Measurements from ENCODE around the gene ARIH2. TPM values are rescaled to one million over a fixed set of nuclear protein-coding genes. Genes with fewer than 3 reads are reported as not detected.

ARIH2 gene
- total and polyA plus RNA-seq, 2 of the 8 experiments (the other 6 are each of a cell fraction or from before 2014, with no cell fraction given) = 72.9 to 136 TPM

DNA sequence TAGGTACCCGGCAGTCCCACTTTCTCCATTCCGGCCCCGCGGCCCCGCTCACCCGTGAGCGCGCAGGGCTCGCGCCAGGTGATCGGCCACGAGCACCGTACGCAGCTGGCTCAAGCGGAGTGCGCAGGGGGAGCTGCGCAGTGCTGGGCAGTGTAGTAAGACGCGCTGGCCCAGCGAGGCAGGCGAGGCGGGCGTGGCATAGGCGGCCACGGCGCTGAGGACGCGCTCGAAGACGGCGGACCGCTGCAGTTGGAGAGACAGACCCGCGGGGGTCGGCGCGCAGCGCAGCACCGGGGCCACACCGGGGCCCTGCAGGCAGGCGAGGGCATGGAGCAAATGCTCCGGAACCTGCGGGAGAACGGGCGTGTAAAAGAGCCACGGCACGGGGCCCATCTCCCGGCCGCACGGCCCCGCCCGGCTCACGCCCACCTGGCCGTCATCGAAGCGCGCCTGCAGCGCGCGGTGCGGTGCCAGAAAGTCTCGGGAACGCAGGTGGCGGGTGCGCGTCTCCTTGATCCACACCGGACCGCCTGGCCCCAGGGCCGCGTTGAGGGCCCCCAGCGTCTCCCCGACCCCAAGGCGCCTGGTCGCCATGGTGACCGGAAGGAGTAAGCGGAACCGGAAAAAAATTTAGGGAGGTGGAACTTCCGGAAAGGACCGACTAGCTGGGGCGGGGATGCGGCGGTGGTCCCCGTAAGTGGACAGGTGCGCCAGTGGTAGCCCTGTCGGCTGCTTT is 99.5 kb downstream of the ARIH2 start, which contains the start of gene DALRD3 (continued):
- TF ChIP-seq SUZ12 (IDR thresholded peaks at IDR 0.05; ENCODE audit: low read length) (no peak), SRF (IDR thresholded peaks at IDR 0.05; ENCODE audit: low read depth, low read length) (no peak), ZNF274 (IDR thresholded peaks at IDR 0.05; ENCODE audit: borderline replicate concordance, extremely low read depth, low read length) (no peak), POLR2AphosphoS5 (IDR thresholded peaks at IDR 0.05; ENCODE audit: low read depth, low read length) (no peak), FOSL1 (IDR thresholded peaks at IDR 0.05; ENCODE audit: insufficient read depth, low read depth, low read length) (no peak), HDAC6 (IDR thresholded peaks at IDR 0.05; ENCODE audit: low read depth, low read length) (no peak), KDM4A (IDR thresholded peaks at IDR 0.05; ENCODE audit: low read depth, low read length, severe bottlenecking) (peak; percentile 81), TAF7 (optimal IDR thresholded peaks at IDR 0.05; ENCODE audit: borderline replicate concordance, low read depth, low read length) (no peak), JUN (IDR thresholded peaks at IDR 0.05; ENCODE audit: low read depth, low read length) (no peak)
- TF ChIP-seq, protein P1, sequence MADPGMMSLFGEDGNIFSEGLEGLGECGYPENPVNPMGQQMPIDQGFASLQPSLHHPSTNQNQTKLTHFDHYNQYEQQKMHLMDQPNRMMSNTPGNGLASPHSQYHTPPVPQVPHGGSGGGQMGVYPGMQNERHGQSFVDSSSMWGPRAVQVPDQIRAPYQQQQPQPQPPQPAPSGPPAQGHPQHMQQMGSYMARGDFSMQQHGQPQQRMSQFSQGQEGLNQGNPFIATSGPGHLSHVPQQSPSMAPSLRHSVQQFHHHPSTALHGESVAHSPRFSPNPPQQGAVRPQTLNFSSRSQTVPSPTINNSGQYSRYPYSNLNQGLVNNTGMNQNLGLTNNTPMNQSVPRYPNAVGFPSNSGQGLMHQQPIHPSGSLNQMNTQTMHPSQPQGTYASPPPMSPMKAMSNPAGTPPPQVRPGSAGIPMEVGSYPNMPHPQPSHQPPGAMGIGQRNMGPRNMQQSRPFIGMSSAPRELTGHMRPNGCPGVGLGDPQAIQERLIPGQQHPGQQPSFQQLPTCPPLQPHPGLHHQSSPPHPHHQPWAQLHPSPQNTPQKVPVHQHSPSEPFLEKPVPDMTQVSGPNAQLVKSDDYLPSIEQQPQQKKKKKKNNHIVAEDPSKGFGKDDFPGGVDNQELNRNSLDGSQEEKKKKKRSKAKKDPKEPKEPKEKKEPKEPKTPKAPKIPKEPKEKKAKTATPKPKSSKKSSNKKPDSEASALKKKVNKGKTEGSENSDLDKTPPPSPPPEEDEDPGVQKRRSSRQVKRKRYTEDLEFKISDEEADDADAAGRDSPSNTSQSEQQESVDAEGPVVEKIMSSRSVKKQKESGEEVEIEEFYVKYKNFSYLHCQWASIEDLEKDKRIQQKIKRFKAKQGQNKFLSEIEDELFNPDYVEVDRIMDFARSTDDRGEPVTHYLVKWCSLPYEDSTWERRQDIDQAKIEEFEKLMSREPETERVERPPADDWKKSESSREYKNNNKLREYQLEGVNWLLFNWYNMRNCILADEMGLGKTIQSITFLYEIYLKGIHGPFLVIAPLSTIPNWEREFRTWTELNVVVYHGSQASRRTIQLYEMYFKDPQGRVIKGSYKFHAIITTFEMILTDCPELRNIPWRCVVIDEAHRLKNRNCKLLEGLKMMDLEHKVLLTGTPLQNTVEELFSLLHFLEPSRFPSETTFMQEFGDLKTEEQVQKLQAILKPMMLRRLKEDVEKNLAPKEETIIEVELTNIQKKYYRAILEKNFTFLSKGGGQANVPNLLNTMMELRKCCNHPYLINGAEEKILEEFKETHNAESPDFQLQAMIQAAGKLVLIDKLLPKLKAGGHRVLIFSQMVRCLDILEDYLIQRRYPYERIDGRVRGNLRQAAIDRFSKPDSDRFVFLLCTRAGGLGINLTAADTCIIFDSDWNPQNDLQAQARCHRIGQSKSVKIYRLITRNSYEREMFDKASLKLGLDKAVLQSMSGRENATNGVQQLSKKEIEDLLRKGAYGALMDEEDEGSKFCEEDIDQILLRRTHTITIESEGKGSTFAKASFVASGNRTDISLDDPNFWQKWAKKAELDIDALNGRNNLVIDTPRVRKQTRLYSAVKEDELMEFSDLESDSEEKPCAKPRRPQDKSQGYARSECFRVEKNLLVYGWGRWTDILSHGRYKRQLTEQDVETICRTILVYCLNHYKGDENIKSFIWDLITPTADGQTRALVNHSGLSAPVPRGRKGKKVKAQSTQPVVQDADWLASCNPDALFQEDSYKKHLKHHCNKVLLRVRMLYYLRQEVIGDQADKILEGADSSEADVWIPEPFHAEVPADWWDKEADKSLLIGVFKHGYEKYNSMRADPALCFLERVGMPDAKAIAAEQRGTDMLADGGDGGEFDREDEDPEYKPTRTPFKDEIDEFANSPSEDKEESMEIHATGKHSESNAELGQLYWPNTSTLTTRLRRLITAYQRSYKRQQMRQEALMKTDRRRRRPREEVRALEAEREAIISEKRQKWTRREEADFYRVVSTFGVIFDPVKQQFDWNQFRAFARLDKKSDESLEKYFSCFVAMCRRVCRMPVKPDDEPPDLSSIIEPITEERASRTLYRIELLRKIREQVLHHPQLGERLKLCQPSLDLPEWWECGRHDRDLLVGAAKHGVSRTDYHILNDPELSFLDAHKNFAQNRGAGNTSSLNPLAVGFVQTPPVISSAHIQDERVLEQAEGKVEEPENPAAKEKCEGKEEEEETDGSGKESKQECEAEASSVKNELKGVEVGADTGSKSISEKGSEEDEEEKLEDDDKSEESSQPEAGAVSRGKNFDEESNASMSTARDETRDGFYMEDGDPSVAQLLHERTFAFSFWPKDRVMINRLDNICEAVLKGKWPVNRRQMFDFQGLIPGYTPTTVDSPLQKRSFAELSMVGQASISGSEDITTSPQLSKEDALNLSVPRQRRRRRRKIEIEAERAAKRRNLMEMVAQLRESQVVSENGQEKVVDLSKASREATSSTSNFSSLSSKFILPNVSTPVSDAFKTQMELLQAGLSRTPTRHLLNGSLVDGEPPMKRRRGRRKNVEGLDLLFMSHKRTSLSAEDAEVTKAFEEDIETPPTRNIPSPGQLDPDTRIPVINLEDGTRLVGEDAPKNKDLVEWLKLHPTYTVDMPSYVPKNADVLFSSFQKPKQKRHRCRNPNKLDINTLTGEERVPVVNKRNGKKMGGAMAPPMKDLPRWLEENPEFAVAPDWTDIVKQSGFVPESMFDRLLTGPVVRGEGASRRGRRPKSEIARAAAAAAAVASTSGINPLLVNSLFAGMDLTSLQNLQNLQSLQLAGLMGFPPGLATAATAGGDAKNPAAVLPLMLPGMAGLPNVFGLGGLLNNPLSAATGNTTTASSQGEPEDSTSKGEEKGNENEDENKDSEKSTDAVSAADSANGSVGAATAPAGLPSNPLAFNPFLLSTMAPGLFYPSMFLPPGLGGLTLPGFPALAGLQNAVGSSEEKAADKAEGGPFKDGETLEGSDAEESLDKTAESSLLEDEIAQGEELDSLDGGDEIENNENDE (IDR thresholded peaks at IDR 0.05; ENCODE audit: insufficient replicate concordance, low read length) = no peak

All from H1 (cell line).